Measurements from ENCODE around the gene PCDH1.
"Not testable (repeated sequence)": the region's sequence is repeated elsewhere in the genome, so short reads cannot be mapped to it uniquely, and the experiment has no call there.

The PCDH1 gene

GRCh38 chr5:141898448-141899049, 20.3 kb upstream of the PCDH1 start:
- DNase-seq (ENCODE audit: low spot score): no peak

GRCh38 chr5:141897425-141897824, 19.2 kb upstream of the PCDH1 start:
- no peak for DNase-seq (ENCODE audit: low spot score)

- DNase-seq (ENCODE audit: low spot score): not testable (repeated sequence)
Measured at GRCh38 chr5:141890429-141890828, 12.2 kb upstream of the PCDH1 start.

GRCh38 chr5:141889282-141889871, 11.2 kb upstream of the PCDH1 start:
- DNase-seq (ENCODE audit: low spot score): no peak

GRCh38 chr5:141883892-141884318, 5.7 kb upstream of the PCDH1 start:
- no peak for DNase-seq (ENCODE audit: low spot score)

- peak; percentile 57 for DNase-seq (ENCODE audit: low spot score)
Measured at GRCh38 chr5:141883184-141883891, 5.1 kb upstream of the PCDH1 start.

- DNase-seq (ENCODE audit: low spot score): peak; percentile 90
Measured at GRCh38 chr5:141882594-141883183, 4.5 kb upstream of the PCDH1 start.

GRCh38 chr5:141881886-141882285, 3.7 kb upstream of the PCDH1 start:
- DNase-seq (ENCODE audit: low spot score): peak; percentile 25

GRCh38 chr5:141880961-141881801, 3.0 kb upstream of the PCDH1 start:
- peak; percentile 37 for DNase-seq (ENCODE audit: low spot score)

GRCh38 chr5:141879941-141880738, 1.9 kb upstream of the PCDH1 start:
- no peak for DNase-seq (ENCODE audit: low spot score)

GRCh38 chr5:141879426-141879759, 1.2 kb upstream of the PCDH1 start:
- no peak for DNase-seq (ENCODE audit: low spot score)

GRCh38 chr5:141878711-141879425, 658 bp upstream of the PCDH1 start:
- DNase-seq (ENCODE audit: low spot score): peak; percentile 92

GRCh38 chr5:141877356-141878185, 639 bp downstream of the PCDH1 start:
- no peak for DNase-seq (ENCODE audit: low spot score)

- DNase-seq (ENCODE audit: low spot score): no peak
Measured at GRCh38 chr5:141876628-141877355, 1.4 kb downstream of the PCDH1 start.

- no peak for DNase-seq (ENCODE audit: low spot score)
Measured at GRCh38 chr5:141875795-141876627, 2.2 kb downstream of the PCDH1 start.

GRCh38 chr5:141875022-141875740, 3.0 kb downstream of the PCDH1 start:
- DNase-seq (ENCODE audit: low spot score): no peak
